Inflammatory macrophage treated with lipopolysaccharide for 4 hours (primary cell): ENCODE data around the gene PSTK.

ENCODE experiments used
- DNase-seq: peaks from one replicate; pipeline ENCODE4 v3.0.0-alpha.2; 2020

The PSTK gene

DNA sequence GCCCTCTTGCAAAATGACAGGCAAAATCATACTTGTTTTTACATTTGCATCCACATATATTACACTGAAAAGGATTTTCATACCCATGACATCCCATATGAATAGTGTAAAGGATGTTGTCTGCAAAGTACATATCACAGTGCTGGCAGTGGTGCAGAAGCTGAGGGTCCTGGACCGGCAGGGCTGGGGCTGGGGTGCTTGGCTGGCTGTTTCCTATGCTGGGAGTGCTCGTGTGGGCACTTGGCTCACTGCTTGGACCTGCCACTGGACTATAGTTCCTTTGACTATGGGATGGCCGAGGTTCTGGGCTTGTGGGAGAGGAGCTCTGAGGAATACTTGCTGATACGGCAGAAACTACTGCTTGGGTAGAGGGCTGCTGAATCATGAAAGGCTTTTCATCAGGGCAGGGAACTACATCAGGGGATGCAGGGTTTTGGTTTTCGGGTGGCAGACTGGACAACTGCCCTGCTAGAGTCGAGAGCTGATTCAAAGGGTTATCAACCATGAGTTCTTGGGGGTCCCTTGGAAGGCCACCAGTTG is 13.7 kb downstream of the PSTK start:
- no peak for DNase-seq

DNA sequence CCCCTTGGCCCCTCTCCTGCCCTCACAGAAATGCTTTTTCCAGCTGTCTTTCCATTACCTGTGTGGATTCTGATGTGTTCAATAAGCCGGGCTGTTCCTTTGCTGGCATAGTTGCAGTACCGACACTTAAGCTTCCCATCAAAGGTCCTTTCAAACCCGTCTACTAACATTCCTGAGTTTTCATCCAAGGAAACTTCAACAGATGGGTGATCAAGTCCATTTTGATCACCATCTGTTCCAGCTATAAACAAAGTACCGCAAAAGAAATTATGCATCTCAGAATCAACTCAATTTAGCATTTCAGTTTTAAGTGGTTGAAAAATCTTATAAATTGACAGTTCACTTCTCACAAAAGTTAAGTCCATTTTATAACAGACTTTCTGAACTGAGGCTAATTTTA is 15.7 kb downstream of the PSTK start:
- DNase-seq: no peak

GRCh38 chr10:122997864-122998263 is 17.7 kb downstream of the PSTK start:
- no peak for DNase-seq

- no peak for DNase-seq
Measured at GRCh38 chr10:122998360-122998917, 18.2 kb downstream of the PSTK start.

DNA sequence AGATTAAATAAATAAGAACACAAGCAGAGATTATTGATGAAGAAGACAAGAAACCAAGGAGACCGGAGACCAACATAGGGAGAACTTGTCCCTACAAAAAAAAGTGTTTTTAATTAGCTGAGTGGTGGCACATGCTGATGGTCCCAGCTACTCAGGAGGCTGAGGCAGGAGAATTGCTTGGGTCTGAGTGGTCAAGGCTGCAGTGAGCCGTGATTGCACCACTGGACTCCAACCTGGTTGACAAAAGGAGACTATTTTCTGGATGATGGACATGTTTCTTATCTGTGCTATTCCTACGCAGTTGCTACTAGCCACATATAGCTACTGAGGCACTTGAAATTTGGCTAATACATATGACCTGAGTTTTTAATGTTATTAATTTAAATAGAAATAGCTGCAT is 18.7 kb downstream of the PSTK start:
- DNase-seq: no peak

GRCh38 chr10:122999347-122999746 is 19.1 kb downstream of the PSTK start:
- DNase-seq: no peak

DNA sequence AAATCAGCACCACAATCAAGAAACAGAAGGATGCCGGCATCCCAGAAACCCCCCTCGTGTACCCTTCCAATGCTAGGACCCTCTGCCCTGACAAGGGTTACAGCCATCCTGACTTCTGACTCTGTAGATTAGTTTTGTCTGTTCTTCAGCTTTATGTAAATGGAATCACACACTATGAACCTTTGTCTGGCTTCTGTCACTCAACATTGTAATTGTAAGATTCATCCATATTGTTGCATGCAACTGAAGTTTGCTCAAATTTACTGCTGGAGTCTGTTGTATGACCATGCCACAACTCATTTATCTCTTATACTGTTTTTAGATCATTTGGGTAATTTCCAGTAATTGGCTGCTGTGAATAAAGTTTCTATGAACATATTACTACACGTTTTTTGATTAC is 20.0 kb downstream of the PSTK start:
- no peak for DNase-seq

DNA sequence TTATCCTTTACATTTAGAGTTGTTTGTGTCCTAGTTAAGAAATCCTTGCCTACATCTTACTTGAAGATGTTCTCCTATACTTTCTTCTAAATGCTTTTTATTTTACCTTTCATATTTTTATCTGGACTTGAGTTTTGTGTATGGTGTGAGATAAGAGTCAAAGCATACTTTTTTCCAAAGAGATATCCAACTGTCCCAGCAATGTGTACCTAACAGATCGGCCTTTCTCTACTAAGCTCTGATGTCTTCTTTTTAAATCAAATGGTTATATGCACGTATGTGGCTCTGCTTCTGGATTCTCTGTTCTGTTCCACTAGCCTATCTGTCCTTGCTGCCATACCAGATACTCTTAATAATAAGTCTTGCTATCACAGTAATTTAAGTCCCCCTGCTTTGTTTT is 21.2 kb downstream of the PSTK start:
- no peak for DNase-seq

DNA sequence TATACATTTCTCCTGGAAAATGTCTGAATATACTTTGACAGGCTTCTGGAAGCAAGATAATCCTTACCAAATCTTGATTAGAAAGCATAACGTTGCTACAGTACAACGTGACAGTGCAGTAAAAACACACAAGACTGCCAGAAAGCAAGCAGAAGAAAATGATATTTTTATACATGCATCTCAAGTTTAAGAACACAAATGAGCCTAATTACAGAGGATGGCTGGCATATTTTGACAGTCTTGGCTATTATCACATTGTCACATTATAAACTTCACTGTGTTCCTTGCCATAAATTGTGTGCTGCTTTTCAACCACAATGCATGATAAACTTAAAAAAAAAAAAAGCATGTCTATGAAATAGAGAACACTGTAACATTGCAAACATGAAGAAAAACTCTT is 24.1 kb downstream of the PSTK start:
- DNase-seq: no peak

- DNase-seq: peak; percentile 80
Measured at GRCh38 chr10:123007558-123008354, 27.6 kb downstream of the PSTK start.

DNA sequence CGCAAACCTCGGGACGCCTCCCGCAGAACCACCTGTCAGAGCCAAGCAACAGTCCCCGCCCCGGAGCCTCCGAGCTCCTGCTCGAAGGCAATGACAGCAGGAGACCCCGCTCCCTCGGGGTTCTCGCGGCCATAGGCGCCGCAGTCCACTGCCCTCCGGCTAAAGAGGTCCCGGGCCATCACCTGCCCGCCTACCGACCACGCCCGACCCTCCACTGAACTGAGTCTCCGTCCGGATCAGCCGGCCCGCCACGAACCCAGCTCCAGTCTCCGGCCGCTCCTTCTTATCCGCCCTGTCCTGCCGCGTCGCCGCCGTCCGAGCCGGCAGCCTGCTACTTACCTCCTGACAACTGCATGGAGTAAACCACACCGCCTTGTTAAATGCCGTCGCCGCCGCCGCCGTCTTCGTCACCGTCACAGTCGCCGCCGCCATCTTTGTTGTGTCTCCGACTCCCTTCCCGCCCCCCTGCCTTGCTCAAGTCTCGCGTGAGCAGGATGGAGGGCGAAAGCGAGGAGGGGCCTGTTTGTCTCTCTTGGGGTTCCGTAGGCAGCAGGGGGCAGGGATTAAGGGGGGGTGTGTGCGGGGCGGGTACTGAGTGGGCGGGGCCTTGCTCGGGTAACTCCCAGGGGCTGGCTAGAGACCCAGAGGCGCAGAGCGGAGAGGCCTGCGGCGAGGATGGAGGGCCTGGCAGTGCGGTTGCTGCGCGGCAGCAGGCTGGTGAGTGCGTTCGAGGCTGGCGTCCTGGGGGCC is 28.3 kb downstream of the PSTK start, which contains the start of the genes ACADSB and IKZF5:
ACADSB (plus strand) TSS at position 652 of the 750 bp plus-strand sequence; CDS start at position 676, 24 bp downstream.
IKZF5 (minus strand) TSS at position 441 of the 750 bp plus-strand sequence. CDS start 10,170 bp downstream, outside the sequence.
- peak; percentile 98 for DNase-seq

GRCh38 chr10:123009105-123009820 is 29.1 kb downstream of the PSTK start:
- DNase-seq: no peak

DNA sequence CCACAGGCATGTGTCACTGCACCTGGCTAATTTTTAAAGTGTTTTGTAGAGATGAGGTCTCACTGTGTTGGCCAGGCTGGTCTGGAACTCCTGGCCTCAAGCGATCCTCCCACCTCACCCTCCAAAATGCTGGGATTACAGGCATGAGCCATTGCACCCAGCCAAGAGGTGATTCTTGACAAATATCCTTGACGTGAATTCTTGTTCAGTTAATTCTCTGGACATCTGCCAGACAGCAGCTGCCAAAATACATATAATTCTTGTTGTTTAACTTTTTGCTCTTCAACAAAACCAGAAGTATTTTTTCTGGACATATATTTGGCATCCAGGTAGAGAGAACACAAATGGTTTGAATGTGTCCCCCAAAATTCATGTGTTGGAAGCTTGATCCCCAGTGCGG is 31.8 kb downstream of the PSTK start:
- no peak for DNase-seq

GRCh38 chr10:123013456-123014419 is 33.5 kb downstream of the PSTK start:
- DNase-seq: no peak

- DNase-seq: no peak
Measured at GRCh38 chr10:123014772-123015171, 34.6 kb downstream of the PSTK start.

DNA sequence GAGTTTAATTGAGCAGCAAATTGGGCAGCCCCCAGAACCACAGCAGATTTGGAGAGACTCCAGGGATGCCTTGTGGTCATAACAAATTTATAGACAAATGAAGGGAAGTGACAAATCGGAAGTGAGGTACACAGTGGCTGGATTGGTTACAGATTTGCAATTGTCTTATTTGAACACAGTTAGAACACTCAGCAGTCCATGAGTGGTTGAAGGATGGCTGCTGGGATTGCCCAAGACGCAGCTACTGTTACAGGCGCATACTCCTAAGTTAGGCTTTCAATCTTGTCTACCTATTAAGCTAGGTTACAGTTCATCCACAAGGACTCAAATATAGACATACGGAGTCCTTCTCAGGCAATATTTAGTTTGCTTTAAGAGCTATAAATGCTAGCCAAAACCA is 36.0 kb downstream of the PSTK start:
- DNase-seq: no peak

DNA sequence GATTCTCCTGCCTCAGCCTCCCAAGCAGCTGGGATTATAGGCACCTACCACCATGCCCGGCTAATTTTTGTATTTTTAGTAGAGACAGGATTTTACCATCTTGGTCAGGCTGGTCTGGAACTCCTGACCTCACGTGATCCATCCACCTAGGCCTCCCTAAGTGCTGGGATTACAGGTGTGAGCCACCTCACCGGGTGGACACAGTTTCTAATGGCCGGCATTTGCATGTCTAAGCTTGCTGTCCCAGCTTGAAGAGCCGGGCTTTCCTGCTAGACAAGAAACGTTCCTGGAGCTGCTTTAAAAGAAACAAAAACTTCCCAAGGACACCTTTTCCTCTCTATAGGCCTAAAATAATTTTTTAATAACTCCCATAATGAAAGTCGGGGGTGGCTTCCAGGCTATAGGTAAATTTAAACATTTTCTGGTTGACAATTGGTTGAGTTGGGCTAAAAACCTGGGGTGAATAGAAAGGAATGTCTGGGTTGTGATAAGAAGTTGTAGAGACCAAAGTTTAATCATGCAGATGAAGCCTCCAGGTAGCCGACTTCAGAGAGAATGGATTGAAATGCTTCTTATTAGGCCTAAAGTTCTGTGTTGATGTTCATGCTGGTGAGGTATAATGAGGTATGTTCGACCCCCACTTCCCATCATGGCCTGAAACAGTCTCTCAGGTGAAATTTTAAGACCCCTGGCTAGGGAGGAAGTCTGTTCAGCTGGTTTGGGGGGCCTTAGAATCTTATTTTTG is 37.4 kb downstream of the PSTK start:
- DNase-seq: no peak

DNA sequence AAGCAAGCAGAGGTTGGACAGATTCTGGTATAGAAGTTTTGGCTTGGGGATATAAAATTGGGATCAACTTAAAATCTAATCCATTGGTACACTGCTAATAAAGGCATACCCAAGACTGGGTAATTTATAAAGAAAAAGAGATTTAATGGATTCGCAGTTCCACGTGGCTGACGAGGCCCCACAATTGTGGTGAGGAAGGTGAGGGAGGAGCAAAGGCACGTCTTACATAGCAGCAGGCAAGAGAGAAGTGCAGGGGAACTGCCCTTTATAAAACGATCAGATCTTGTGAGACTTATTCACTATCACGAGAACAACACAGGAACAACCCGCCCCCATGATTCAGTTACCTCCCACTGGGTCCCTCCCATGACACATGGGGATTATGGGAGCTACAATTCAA is 38.3 kb downstream of the PSTK start:
- no peak for DNase-seq

DNA sequence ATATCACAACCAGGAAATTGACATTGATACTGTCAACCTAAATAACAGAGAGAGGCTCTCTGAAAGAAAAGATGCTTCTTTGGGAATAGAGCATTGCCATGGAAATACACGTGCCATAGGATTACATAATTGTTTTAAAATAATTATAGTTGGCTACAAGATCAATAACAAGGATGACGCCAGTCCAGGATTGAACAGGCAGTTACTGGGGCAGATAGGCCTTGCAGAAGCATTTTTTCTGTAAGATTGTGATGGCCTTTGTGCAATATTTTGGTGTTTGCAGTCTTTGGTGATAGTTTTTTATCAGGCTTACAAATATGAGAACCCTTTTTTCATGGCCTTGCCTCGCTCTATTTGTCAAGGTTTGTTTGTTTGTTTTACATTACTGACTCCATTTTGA is 39.1 kb downstream of the PSTK start:
- no peak for DNase-seq

GRCh38 chr10:123019941-123020703 is 39.9 kb downstream of the PSTK start:
- no peak for DNase-seq
